ENCODE measurements around the gene NUP210L. TPM values are rescaled to one million over a fixed set of nuclear protein-coding genes. Genes with fewer than 3 reads are reported as not detected.

Gene NUP210L
- total and polyA plus RNA-seq, 7 donors, result under 0.01 to 0.01 (median under 0.01) TPM; not detected in 4

- H3K27ac ChIP-seq, result peak overlapping the region; percentile 98 to 100 (median 99)
- TF ChIP-seq POLR2A (IDR thresholded peaks at IDR 0.05) (no peak), EP300 (IDR thresholded peaks at IDR 0.05) (no peak), CTCF (IDR thresholded peaks at IDR 0.05) (no peak), POLR2AphosphoS5 (IDR thresholded peaks at IDR 0.05) (no peak)
- WGBS, 2 donors, result 44 to 73% methylated on average over 3 of the region's 3 CpGs
- no peaks in the 10 kb centered on the region for H3K27me3 ChIP-seq
- H3K9me3 ChIP-seq, result no peaks in the 10 kb centered on the region
- no peak for DNase-seq
- peak overlapping the region in 3 of 4 donors; percentile 92 to 98 (median 95) for H3K4me3 ChIP-seq
- intact Hi-C loops (cut with DNase I), result loop anchor here (1.0 to 5.0 kb wide), 3 partner anchors 21 to 122 kb away; no protein-coding TSS in a partner anchor
- peaks cover 0 to 29% (median 19%) of the 10 kb centered on the region in 4 donors for H3K4me1 ChIP-seq
- peaks cover 0 to 66% (median 38%) of the 10 kb centered on the region in 4 donors for H3K36me3 ChIP-seq
Measured at GRCh38 chr1:153944827-153945117, 210.1 kb downstream of the NUP210L start.

- H3K36me3 ChIP-seq, result peaks cover 0 to 66% (median 37%) of the 10 kb centered on the region in 4 donors
- intact Hi-C loops (cut with DNase I), result loop anchor here (2.0 kb wide), 1 partner anchor 121 kb away; no protein-coding TSS in a partner anchor
- 86% methylated on average over 15 of the region's 15 CpGs for WGBS, 2 donors
Measured at GRCh38 chr1:153944005-153944826, 210.7 kb downstream of the NUP210L start.

GRCh38 chr1:153942766-153943549 is 211.9 kb downstream of the NUP210L start:
- Histone ChIP-seq H3K36me3 (peaks cover 0 to 64% (median 25%) of the 10 kb centered on the region in 4 donors), H3K27me3 (no peaks in the 10 kb centered on the region), H3K4me1 (peaks cover 0 to 29% (median 19%) of the 10 kb centered on the region in 4 donors), H3K9me3 (no peaks in the 10 kb centered on the region), H3K4me3 (no peak overlapping the region), H3K27ac (no peak overlapping the region)
- no peak for DNase-seq
- intact Hi-C loops (cut with DNase I), result no loop called here
- TF ChIP-seq CTCF (IDR thresholded peaks at IDR 0.05) (no peak), EP300 (IDR thresholded peaks at IDR 0.05) (no peak), POLR2A (IDR thresholded peaks at IDR 0.05) (no peak), POLR2AphosphoS5 (IDR thresholded peaks at IDR 0.05) (no peak)
- 91 to 94% methylated on average over 11 of the region's 11 CpGs for WGBS, 2 donors

More at GRCh38 chr1:153944005-153944826, 210.7 kb downstream of the NUP210L start:
- H3K27me3 ChIP-seq, result no peaks in the 10 kb centered on the region
- TF ChIP-seq POLR2AphosphoS5 (IDR thresholded peaks at IDR 0.05), result no peak
- TF ChIP-seq POLR2A (IDR thresholded peaks at IDR 0.05), result no peak
- no peak for TF ChIP-seq CTCF (IDR thresholded peaks at IDR 0.05)
- peaks cover 0 to 29% (median 19%) of the 10 kb centered on the region in 4 donors for H3K4me1 ChIP-seq
- H3K9me3 ChIP-seq, result no peaks in the 10 kb centered on the region
- H3K4me3 ChIP-seq, result peak overlapping the region in 3 of 4 donors; percentile 1 to 98 (median 95)
- no peak for DNase-seq
- H3K27ac ChIP-seq, result peak overlapping the region; percentile 98 to 100 (median 99)

Small RNA genes within 50 kb of the gene (small RNA-seq; reads per million reads assigned to genes)
- 0 to 0.24 (median 0) reads per million in 3 donors for gene MIR190B
- 0 reads per million in 3 donors for gene MIR5698
- gene MIR6737, result 0 to 0.18 (median 0) reads per million in 3 donors
- 0 reads per million in 3 donors for gene RNU6-179P

Other genes with a start within 250 kb of the NUP210L start
- gene GATAD2B, start 232.1 kb downstream of the NUP210L start, total RNA-seq, result 10 to 100 TPM; 16.4 to 37.4 (median 19.8) TPM
- gene GATAD2B, start 232.1 kb downstream of the NUP210L start, polyA plus RNA-seq, result 1 to 10 TPM; 1.8 to 7.9 (median 3.9) TPM
- gene DENND4B, start 208.4 kb downstream of the NUP210L start, total RNA-seq, result 10 to 100 TPM; 17.9 to 34.9 (median 23.1) TPM
- 10 to 100 TPM in 1 of 3 donors, 1 to 10 TPM in 2; 4.9 to 41.6 (median 9.0) TPM for gene DENND4B, start 208.4 kb downstream of the NUP210L start, polyA plus RNA-seq
- gene CRTC2, start 196.5 kb downstream of the NUP210L start, total RNA-seq, result 10 to 100 TPM; 13.7 to 23.3 (median 15.0) TPM
- 10 to 100 TPM; 17.8 to 32.9 (median 18.6) TPM for gene CRTC2, start 196.5 kb downstream of the NUP210L start, polyA plus RNA-seq
- gene SLC39A1, start 191.5 kb downstream of the NUP210L start, total RNA-seq, result 10 to 100 TPM; 50.7 to 80.3 (median 76.1) TPM
- 10 to 100 TPM; 25.7 to 97.5 (median 28.8) TPM for gene SLC39A1, start 191.5 kb downstream of the NUP210L start, polyA plus RNA-seq
- gene CREB3L4, start 187.2 kb downstream of the NUP210L start, total RNA-seq, result 10 to 100 TPM in 2 of 4 donors, 1 to 10 TPM in 2; 7.9 to 13.8 (median 10.2) TPM
- 10 to 100 TPM in 2 of 3 donors, 1 to 10 TPM in 1; 7.9 to 18.0 (median 16.8) TPM for gene CREB3L4, start 187.2 kb downstream of the NUP210L start, polyA plus RNA-seq
- 100 to 1,000 TPM; 171 to 293 (median 219) TPM for gene JTB, start 177.4 kb downstream of the NUP210L start, total RNA-seq
- gene JTB, start 177.4 kb downstream of the NUP210L start, polyA plus RNA-seq, result 100 to 1,000 TPM; 220 to 324 (median 286) TPM
- 10 to 100 TPM; 34.1 to 72.8 (median 40.7) TPM for gene RAB13, start 168.7 kb downstream of the NUP210L start, total RNA-seq
- 100 to 1,000 TPM; 117 to 275 (median 261) TPM for gene RAB13, start 168.7 kb downstream of the NUP210L start, polyA plus RNA-seq
- gene RPS27, start 164.3 kb downstream of the NUP210L start, total RNA-seq, result 1,000 to 10,000 TPM; 1,466 to 4,347 (median 3,611) TPM
- gene RPS27, start 164.3 kb downstream of the NUP210L start, polyA plus RNA-seq, result over 10,000 TPM; 12,408 to 20,490 (median 12,874) TPM
- gene TPM3, start 37.0 kb upstream of the NUP210L start, total RNA-seq, result 100 to 1,000 TPM in 2 of 4 donors, 10 to 100 TPM in 2; 68.1 to 175 (median 96.6) TPM
- 100 to 1,000 TPM; 338 to 456 (median 402) TPM for gene TPM3, start 37.0 kb upstream of the NUP210L start, polyA plus RNA-seq
- not detected for gene CFAP141, start 51.3 kb upstream of the NUP210L start, total RNA-seq
- not detected for gene CFAP141, start 51.3 kb upstream of the NUP210L start, polyA plus RNA-seq
- 10 to 100 TPM; 36.4 to 58.2 (median 53.5) TPM for gene UBAP2L, start 65.9 kb upstream of the NUP210L start, total RNA-seq
- gene UBAP2L, start 65.9 kb upstream of the NUP210L start, polyA plus RNA-seq, result 10 to 100 TPM; 23.4 to 80.8 (median 27.6) TPM
- gene HAX1, start 117.6 kb upstream of the NUP210L start, total RNA-seq, result 100 to 1,000 TPM; 105 to 171 (median 120) TPM
- gene HAX1, start 117.6 kb upstream of the NUP210L start, polyA plus RNA-seq, result 10 to 100 TPM; 76.3 to 95.6 (median 80.2) TPM
- gene AQP10, start 166.0 kb upstream of the NUP210L start, total RNA-seq, result not detected
- not detected for gene AQP10, start 166.0 kb upstream of the NUP210L start, polyA plus RNA-seq
- gene ATP8B2, start 170.5 kb upstream of the NUP210L start, total RNA-seq, result 10 to 100 TPM; 53.1 to 64.3 (median 56.6) TPM
- 10 to 100 TPM in 1 of 3 donors, 1 to 10 TPM in 1, under 1 TPM in 1; 0.92 to 17.7 (median 7.2) TPM for gene ATP8B2, start 170.5 kb upstream of the NUP210L start, polyA plus RNA-seq

Measured in sigmoid colon (tissue), 7 donors.